Thoracic aorta (tissue), 2 donors: ENCODE data around the gene TRIM63. TPM values are rescaled to one million over a fixed set of nuclear protein-coding genes. Genes with fewer than 3 reads are reported as not detected.

Source experiments
- ATAC-seq: fragments of 150-250 bp; one replicate; pipeline ENCODE4 v1.8.0; 2017; ENCODE audit warnings: low read depth; ENCODE audit not compliant: insufficient number of reproducible peaks, low FRiP score
- DNase-seq: peaks from one replicate; pipeline ENCODE4 v3.0.0-alpha.2; 2020; ENCODE audit warnings: low spot score
- H3K27ac ChIP-seq, 2 donors: fragments of 200-600 bp; sonication (generic); 1 replicate in 1 of 2; 2 replicates in 1 of 2; pipeline ENCODE4 v1.5.1; 2016; ENCODE audit warnings: mild to moderate bottlenecking in 2 of 2, moderate library complexity in 2 of 2
- H3K27me3 ChIP-seq: fragments of 200-600 bp; sonication (generic); replicated peaks from 2 replicates; pipeline ENCODE4 v1.6.0; 2016; ENCODE audit warnings: mild to moderate bottlenecking; ENCODE audit not compliant: insufficient read depth
- H3K36me3 ChIP-seq: fragments of 200-600 bp; sonication (generic); one replicate; pipeline ENCODE4 v1.5.1; 2016
- H3K4me1 ChIP-seq, 2 donors: fragments of 200-600 bp; sonication (generic); 1 replicate in 1 of 2; 2 replicates in 1 of 2; pipeline versions ENCODE4 v1.5.1 to v1.6.0; 2016; ENCODE audit warnings: low read depth in 2 of 2, mild to moderate bottlenecking in 1 of 2; ENCODE audit not compliant: control insufficient read depth in 1 of 2
- H3K4me3 ChIP-seq: fragments of 200-600 bp; sonication (generic); 2 replicates; pipeline ENCODE4 v1.5.1; 2016; ENCODE audit warnings: mild to moderate bottlenecking
- H3K9me3 ChIP-seq: fragments of 200-600 bp; sonication (generic); 2 replicates; pipeline ENCODE4 v1.5.1; 2016
- CTCF ChIP-seq: fragments of 200-600 bp; sonication (generic); IDR thresholded peaks from one replicate; pipeline ENCODE4 v1.5.1; 2019; ENCODE audit warnings: antibody characterized with exemption
- total RNA-seq, 2 donors: library from RNA; depleted of rRNA; stranded (reverse); fragments of >200 nt; gene quantifications; one replicate each; pipeline versions ENCODE4 v1.1.0 to v1.2.3, GENCODE V29; 2016

Gene TRIM63
- total RNA-seq, 2 donors from 2014 or later: not detected

DNA sequence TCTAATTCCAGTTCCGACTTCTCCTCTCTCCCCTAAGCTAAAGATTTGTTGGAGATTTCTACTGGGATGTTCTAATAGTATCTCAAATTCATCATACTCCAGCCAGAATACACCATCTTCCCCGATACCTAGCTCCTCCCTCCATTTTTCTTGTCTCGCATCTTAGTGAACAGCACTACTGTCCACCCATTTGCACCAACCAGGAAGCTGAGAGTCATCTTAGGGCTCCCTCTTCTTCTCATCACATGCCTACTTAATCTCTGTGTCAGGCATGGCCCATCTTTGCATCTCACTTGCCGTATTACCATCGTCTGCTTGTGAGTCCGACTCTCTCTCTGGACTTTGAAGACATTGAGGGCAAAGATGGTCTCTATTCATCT is 3.5 kb upstream of the TRIM63 start:
- no peaks in the 10 kb centered on the region for H3K27me3 ChIP-seq

GRCh38 chr1:26070296-26070962 is 3.0 kb upstream of the TRIM63 start:
- ATAC-seq: no peak

More for the DNA sequence above, 3.5 kb upstream of the TRIM63 start:
- TF ChIP-seq CTCF: no peak
- H3K4me1 ChIP-seq: no peaks in the 10 kb centered on the region
- no peaks in the 10 kb centered on the region for H3K9me3 ChIP-seq
- ATAC-seq (no peak), DNase-seq (no peak)
- no peaks in the 10 kb centered on the region for H3K36me3 ChIP-seq
- H3K27ac ChIP-seq: no peak overlapping the region
- H3K4me3 ChIP-seq: no peak overlapping the region

GRCh38 chr1:26069941-26070295 is 2.5 kb upstream of the TRIM63 start:
- DNase-seq (no peak), ATAC-seq (no peak)
- H3K4me3 ChIP-seq: no peak overlapping the region
- no peaks in the 10 kb centered on the region for H3K9me3 ChIP-seq
- no peaks in the 10 kb centered on the region for H3K36me3 ChIP-seq
- no peaks in the 10 kb centered on the region for H3K27me3 ChIP-seq
- TF ChIP-seq CTCF: no peak
- H3K4me1 ChIP-seq: no peaks in the 10 kb centered on the region
- no peak overlapping the region for H3K27ac ChIP-seq

More at GRCh38 chr1:26070296-26070962, 3.0 kb upstream of the TRIM63 start:
- no peak overlapping the region for H3K27ac ChIP-seq
- no peaks in the 10 kb centered on the region for H3K27me3 ChIP-seq
- H3K4me3 ChIP-seq: no peak overlapping the region
- TF ChIP-seq CTCF: no peak
- DNase-seq: no peak
- H3K36me3 ChIP-seq: no peaks in the 10 kb centered on the region
- H3K4me1 ChIP-seq: no peaks in the 10 kb centered on the region
- no peaks in the 10 kb centered on the region for H3K9me3 ChIP-seq

DNA sequence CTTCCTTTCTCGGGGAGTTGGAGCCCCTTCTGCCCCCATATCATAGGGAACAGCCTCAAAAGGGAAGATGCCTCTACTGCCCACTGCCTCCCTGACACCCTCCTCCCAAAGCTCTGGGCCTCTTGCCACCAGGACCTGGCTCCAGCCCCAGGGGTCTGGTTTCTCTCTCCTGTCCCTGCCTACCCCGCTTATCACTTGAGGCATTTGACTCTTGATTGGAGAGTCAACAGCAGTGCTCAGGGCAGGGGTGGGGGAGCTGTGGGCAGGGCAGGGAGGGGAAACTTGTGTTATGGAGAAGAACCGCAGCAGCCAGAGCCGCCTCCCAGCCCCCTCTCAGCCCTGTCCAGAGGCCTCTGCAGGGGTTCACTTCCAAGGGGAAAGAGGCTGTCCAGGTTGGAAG is 573 bp downstream of the TRIM63 start:
- Histone ChIP-seq H3K4me1 (no peaks in the 10 kb centered on the region), H3K36me3 (no peaks in the 10 kb centered on the region), H3K9me3 (no peaks in the 10 kb centered on the region), H3K27me3 (no peaks in the 10 kb centered on the region), H3K4me3 (no peak overlapping the region), H3K27ac (no peak overlapping the region)
- no peak for TF ChIP-seq CTCF
- ATAC-seq (no peak), DNase-seq (no peak)

DNA sequence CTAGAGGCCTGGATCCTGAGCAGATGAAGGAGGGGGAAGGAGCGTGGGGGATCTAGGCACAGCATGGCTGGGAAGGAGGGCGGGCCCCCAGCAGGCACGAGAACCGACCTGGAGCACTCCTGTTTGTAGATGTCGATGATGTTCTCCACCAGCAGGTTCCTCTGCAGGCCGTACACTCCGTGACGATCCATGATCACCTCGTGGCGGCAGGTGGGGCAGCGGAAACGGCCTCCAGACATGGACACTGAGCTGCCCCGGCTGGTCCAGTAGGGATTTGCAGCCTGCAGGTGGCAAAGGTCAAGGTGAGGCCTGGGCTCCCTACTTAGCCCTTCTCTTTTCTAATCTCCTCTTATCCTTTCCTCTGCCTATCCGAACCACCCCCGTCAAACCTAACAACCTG is 1.3 kb downstream of the TRIM63 start:
- no peak for TF ChIP-seq CTCF
- Histone ChIP-seq H3K4me1 (no peaks in the 10 kb centered on the region), H3K9me3 (no peaks in the 10 kb centered on the region), H3K27ac (no peak overlapping the region), H3K36me3 (no peaks in the 10 kb centered on the region), H3K27me3 (no peaks in the 10 kb centered on the region), H3K4me3 (no peak overlapping the region)
- DNase-seq (no peak), ATAC-seq (no peak)
